Measurements from ENCODE around the gene LAMA3.

Gene LAMA3

GRCh38 chr18:23894661-23895175 lies 205.5 kb downstream of the LAMA3 start:
- H3K9ac ChIP-seq: no peak overlapping the region
- TF ChIP-seq CTCF (conservative IDR thresholded peaks at IDR 0.05; ENCODE audit: low read depth, low read length): no peak
- H3K4me3 ChIP-seq (IDR thresholded peaks at IDR 0.05; ENCODE audit: insufficient read depth, low read depth, low read length): no peak overlapping the region
- no peak overlapping the region for H3K4me2 ChIP-seq
- no peaks in the 10 kb centered on the region for H3K27me3 ChIP-seq (ENCODE audit: insufficient read depth, low read depth)
- H3K36me3 ChIP-seq (ENCODE audit: insufficient read depth): no peaks in the 10 kb centered on the region
- H4K20me1 ChIP-seq (ENCODE audit: insufficient read depth): no peaks in the 10 kb centered on the region
- H2AFZ ChIP-seq (ENCODE audit: low read depth): no peak overlapping the region
- H3K4me1 ChIP-seq (ENCODE audit: low read depth, poor library complexity, severe bottlenecking): no peaks in the 10 kb centered on the region
- H3K79me2 ChIP-seq (ENCODE audit: insufficient read depth, low read depth): no peaks in the 10 kb centered on the region
- H3K27ac ChIP-seq: no peak overlapping the region

- no peak overlapping the region for H2AFZ ChIP-seq (ENCODE audit: low read depth)
- H3K9ac ChIP-seq: no peak overlapping the region
- no peaks in the 10 kb centered on the region for H3K27me3 ChIP-seq (ENCODE audit: insufficient read depth, low read depth)
- H3K27ac ChIP-seq: no peak overlapping the region
- H3K4me2 ChIP-seq: no peak overlapping the region
- no peaks in the 10 kb centered on the region for H4K20me1 ChIP-seq (ENCODE audit: insufficient read depth)
- H3K79me2 ChIP-seq (ENCODE audit: insufficient read depth, low read depth): no peaks in the 10 kb centered on the region
- no peaks in the 10 kb centered on the region for H3K4me1 ChIP-seq (ENCODE audit: low read depth, poor library complexity, severe bottlenecking)
- no peak for TF ChIP-seq CTCF (conservative IDR thresholded peaks at IDR 0.05; ENCODE audit: low read depth, low read length)
- no peaks in the 10 kb centered on the region for H3K36me3 ChIP-seq (ENCODE audit: insufficient read depth)
- H3K4me3 ChIP-seq (IDR thresholded peaks at IDR 0.05; ENCODE audit: insufficient read depth, low read depth, low read length): no peak overlapping the region
Observed at GRCh38 chr18:23897291-23897690, 208.0 kb downstream of the LAMA3 start.

GRCh38 chr18:23897733-23898132 lies 208.5 kb downstream of the LAMA3 start:
- no peaks in the 10 kb centered on the region for H3K4me1 ChIP-seq (ENCODE audit: low read depth, poor library complexity, severe bottlenecking)
- H2AFZ ChIP-seq (ENCODE audit: low read depth): no peak overlapping the region
- no peak overlapping the region for H3K4me3 ChIP-seq (IDR thresholded peaks at IDR 0.05; ENCODE audit: insufficient read depth, low read depth, low read length)
- H3K36me3 ChIP-seq (ENCODE audit: insufficient read depth): no peaks in the 10 kb centered on the region
- no peak overlapping the region for H3K9ac ChIP-seq
- no peaks in the 10 kb centered on the region for H3K27me3 ChIP-seq (ENCODE audit: insufficient read depth, low read depth)
- H3K27ac ChIP-seq: no peak overlapping the region
- TF ChIP-seq CTCF (conservative IDR thresholded peaks at IDR 0.05; ENCODE audit: low read depth, low read length): no peak
- H4K20me1 ChIP-seq (ENCODE audit: insufficient read depth): no peaks in the 10 kb centered on the region
- H3K79me2 ChIP-seq (ENCODE audit: insufficient read depth, low read depth): no peaks in the 10 kb centered on the region
- no peak overlapping the region for H3K4me2 ChIP-seq

GRCh38 chr18:23900994-23901393 lies 211.7 kb downstream of the LAMA3 start:
- no peak overlapping the region for H3K9ac ChIP-seq
- H3K4me2 ChIP-seq: no peak overlapping the region
- no peaks in the 10 kb centered on the region for H3K79me2 ChIP-seq (ENCODE audit: insufficient read depth, low read depth)
- no peak overlapping the region for H3K4me3 ChIP-seq (IDR thresholded peaks at IDR 0.05; ENCODE audit: insufficient read depth, low read depth, low read length)
- H3K36me3 ChIP-seq (ENCODE audit: insufficient read depth): no peaks in the 10 kb centered on the region
- no peak overlapping the region for H2AFZ ChIP-seq (ENCODE audit: low read depth)
- H3K27ac ChIP-seq: no peak overlapping the region
- TF ChIP-seq CTCF (conservative IDR thresholded peaks at IDR 0.05; ENCODE audit: low read depth, low read length): no peak
- no peaks in the 10 kb centered on the region for H3K27me3 ChIP-seq (ENCODE audit: insufficient read depth, low read depth)
- H3K4me1 ChIP-seq (ENCODE audit: low read depth, poor library complexity, severe bottlenecking): no peaks in the 10 kb centered on the region
- no peaks in the 10 kb centered on the region for H4K20me1 ChIP-seq (ENCODE audit: insufficient read depth)

All from KMS-11 (cell line).